PC-9 (cell line): ENCODE results near the gene PSEN1. TPM values are rescaled to one million over a fixed set of nuclear protein-coding genes. Genes with fewer than 3 reads are reported as not detected.

ENCODE experiments used
- BruUV-seq: library from RNA; stranded (reverse); fragments of 400-500 nt; replicated peaks from 2 replicates; lab custom pipeline; 2021; lab: Mats Ljungman, UMichigan
- CTCF ChIA-PET: fragments of 300-600 bp; sonication (Branson Sonifier 250); formaldehyde crosslinking; loops from one replicate; lab custom pipeline; 2022; ENCODE audit warnings: antibody characterized with exemption; lab: Charles Lee
- POLR2A ChIA-PET: fragments of 300-600 bp; sonication (Branson Sonifier 250); formaldehyde crosslinking; loops from one replicate; lab custom pipeline; 2022; ENCODE audit warnings: antibody characterized with exemption; ENCODE audit not compliant: unreplicated experiment; lab: Charles Lee
- DNase-seq, 2 experiments: peaks; one replicate each; pipeline versions ENCODE4 v3.0.0 to v3.0.0-alpha.2; 2015 to 2022; ENCODE audit warnings: mixed read lengths in 1 of 2
- H2AFZ ChIP-seq: fragments of 200-600 bp; sonication (generic); 2 replicates; pipeline ENCODE4 v1.8.1; 2017; ENCODE audit warnings: antibody characterized with exemption
- H3F3A ChIP-seq: fragments of 200-600 bp; sonication (generic); 2 replicates; pipeline ENCODE4 v1.8.1; 2017; ENCODE audit warnings: antibody characterized with exemption, mild to moderate bottlenecking, low read depth; ENCODE audit not compliant: insufficient read depth
- H3K27ac ChIP-seq: fragments of 200-600 bp; sonication (generic); 2 replicates; pipeline ENCODE4 v1.6.1; 2016; ENCODE audit warnings: mixed run types
- H3K27me3 ChIP-seq: fragments of 200-600 bp; sonication (generic); 2 replicates; pipeline ENCODE4 v1.6.1; 2016; ENCODE audit warnings: low read depth, mixed run types; ENCODE audit not compliant: insufficient read depth
- H3K36me3 ChIP-seq: fragments of 200-600 bp; sonication (generic); 2 replicates; pipeline ENCODE4 v1.6.1; 2016; ENCODE audit warnings: low read depth, mixed run types
- H3K4me1 ChIP-seq: fragments of 200-600 bp; sonication (generic); replicated peaks from 2 replicates; pipeline ENCODE4 v1.6.1; 2016; ENCODE audit warnings: mixed run types; ENCODE audit not compliant: insufficient read depth
- H3K4me2 ChIP-seq: fragments of 200-600 bp; sonication (generic); 2 replicates; pipeline ENCODE4 v1.6.1; 2017; ENCODE audit warnings: mixed run types
- H3K4me3 ChIP-seq: fragments of 200-600 bp; sonication (generic); 2 replicates; pipeline ENCODE4 v1.6.1; 2016; ENCODE audit warnings: mixed run types
- H3K79me2 ChIP-seq: fragments of 200-600 bp; sonication (generic); 2 replicates; pipeline ENCODE4 v1.6.1; 2017; ENCODE audit warnings: low read depth, mixed run types
- H3K9me2 ChIP-seq: fragments of 200-600 bp; sonication (generic); 2 replicates; pipeline ENCODE4 v1.8.1; 2017; ENCODE audit warnings: mild to moderate bottlenecking; ENCODE audit not compliant: insufficient read depth
- H3K9me3 ChIP-seq: fragments of 200-600 bp; sonication (generic); 2 replicates; pipeline ENCODE4 v1.8.1; 2016; ENCODE audit warnings: low read depth; ENCODE audit not compliant: insufficient read depth
- H4K20me1 ChIP-seq: fragments of 200-600 bp; sonication (generic); 2 replicates; pipeline ENCODE4 v1.8.1; 2017; ENCODE audit not compliant: insufficient read depth
- EZH2 ChIP-seq: fragments of 200-600 bp; sonication (generic); IDR thresholded peaks from 2 replicates; pipeline ENCODE4 v1.8.0; 2017; ENCODE audit warnings: antibody characterized with exemption, low read depth
- intact Hi-C: fragments of 100-400 bp; cut with micrococcal nuclease; formaldehyde crosslinking; loops from one replicate; pipeline ENCODE4 v1.10.0; 2022; ENCODE audit not compliant: unreplicated experiment
- total RNA-seq: library from RNA; stranded (reverse); gene quantifications from 2 replicates; pipeline ENCODE4 v1.2.3, GENCODE V29; 2021
- TF ChIP-seq, protein P1 (sequence below): fragments of 200-600 bp; sonication (generic); conservative IDR thresholded peaks from 2 replicates; pipeline ENCODE4 v1.6.1; 2017; ENCODE audit warnings: mixed run types, antibody characterized with exemption, mild to moderate bottlenecking, moderate library complexity

Gene PSEN1
- total RNA-seq, 1 experiment from 2014 or later, result 44.0 TPM

DNA sequence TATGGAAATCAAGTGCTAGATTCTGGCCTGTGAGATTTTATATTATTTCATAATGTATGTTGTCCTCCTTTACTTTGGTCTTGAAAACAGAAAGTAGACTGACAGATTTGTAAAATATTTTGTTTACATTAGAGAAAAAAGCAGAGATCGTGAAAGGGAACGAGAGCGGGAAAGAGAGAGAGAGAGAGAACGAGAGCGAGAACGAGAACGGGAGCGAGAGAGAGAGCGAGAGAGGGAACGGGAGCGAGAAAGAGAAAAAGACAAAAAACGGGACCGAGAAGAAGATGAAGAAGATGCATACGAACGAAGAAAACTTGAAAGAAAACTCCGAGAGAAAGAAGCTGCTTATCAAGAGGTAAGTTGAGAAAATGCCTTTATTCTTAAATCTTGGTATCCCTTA is 30.6 kb upstream of the PSEN1 start:
- H3K27ac ChIP-seq, result no peak overlapping the region
- peaks cover 39% of the 10 kb centered on the region for H3K36me3 ChIP-seq
- H3K4me2 ChIP-seq, result no peak overlapping the region
- H3K4me1 ChIP-seq, result no peaks in the 10 kb centered on the region
- no peaks in the 10 kb centered on the region for H3K9me3 ChIP-seq
- no peak overlapping the region for H2AFZ ChIP-seq
- no peaks in the 10 kb centered on the region for H3K27me3 ChIP-seq
- no peaks in the 10 kb centered on the region for H3K9me2 ChIP-seq
- intact Hi-C loops, result no loop called here
- TF ChIP-seq, protein P1, sequence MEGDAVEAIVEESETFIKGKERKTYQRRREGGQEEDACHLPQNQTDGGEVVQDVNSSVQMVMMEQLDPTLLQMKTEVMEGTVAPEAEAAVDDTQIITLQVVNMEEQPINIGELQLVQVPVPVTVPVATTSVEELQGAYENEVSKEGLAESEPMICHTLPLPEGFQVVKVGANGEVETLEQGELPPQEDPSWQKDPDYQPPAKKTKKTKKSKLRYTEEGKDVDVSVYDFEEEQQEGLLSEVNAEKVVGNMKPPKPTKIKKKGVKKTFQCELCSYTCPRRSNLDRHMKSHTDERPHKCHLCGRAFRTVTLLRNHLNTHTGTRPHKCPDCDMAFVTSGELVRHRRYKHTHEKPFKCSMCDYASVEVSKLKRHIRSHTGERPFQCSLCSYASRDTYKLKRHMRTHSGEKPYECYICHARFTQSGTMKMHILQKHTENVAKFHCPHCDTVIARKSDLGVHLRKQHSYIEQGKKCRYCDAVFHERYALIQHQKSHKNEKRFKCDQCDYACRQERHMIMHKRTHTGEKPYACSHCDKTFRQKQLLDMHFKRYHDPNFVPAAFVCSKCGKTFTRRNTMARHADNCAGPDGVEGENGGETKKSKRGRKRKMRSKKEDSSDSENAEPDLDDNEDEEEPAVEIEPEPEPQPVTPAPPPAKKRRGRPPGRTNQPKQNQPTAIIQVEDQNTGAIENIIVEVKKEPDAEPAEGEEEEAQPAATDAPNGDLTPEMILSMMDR, result no peak
- TF ChIP-seq EZH2, result no peak
- CTCF ChIA-PET, result no interaction called here
- no peak overlapping the region for H3K4me3 ChIP-seq
- H3F3A ChIP-seq, result peaks cover 35% of the 10 kb centered on the region
- BruUV-seq, result no TSS peak
- POLR2A ChIA-PET, result no interaction called here
- H3K79me2 ChIP-seq, result no peaks in the 10 kb centered on the region
- no peak for DNase-seq
- peaks cover 6% of the 10 kb centered on the region for H4K20me1 ChIP-seq

- no peak overlapping the region for H3K4me3 ChIP-seq
- H3K79me2 ChIP-seq, result no peaks in the 10 kb centered on the region
- H3K27ac ChIP-seq, result 0 out of 2 replicates have a peak overlapping the region, but pooled peaks have one; percentile 12
- CTCF ChIA-PET, result no interaction called here
- intact Hi-C loops, result no loop called here
- no peak overlapping the region for H2AFZ ChIP-seq
- H3K36me3 ChIP-seq, result peaks cover 48% of the 10 kb centered on the region
- no peaks in the 10 kb centered on the region for H3K27me3 ChIP-seq
- no peak overlapping the region for H3K4me2 ChIP-seq
- no peak for DNase-seq
- peaks cover 36% of the 10 kb centered on the region for H3F3A ChIP-seq
- no peaks in the 10 kb centered on the region for H3K4me1 ChIP-seq
- no peak for TF ChIP-seq EZH2
- TF ChIP-seq, protein P1, result no peak
- H3K9me2 ChIP-seq, result no peaks in the 10 kb centered on the region
- POLR2A ChIA-PET, result interaction anchor here (0.5 kb wide), 1 partner anchor 58 kb away, joined by 4 read pairs; the partner anchor contains the start of gene RBM25
- H4K20me1 ChIP-seq, result peaks cover 10% of the 10 kb centered on the region; the same call in 1 of the 2 replicates
- H3K9me3 ChIP-seq, result no peaks in the 10 kb centered on the region
- no TSS peak for BruUV-seq
Measured at GRCh38 chr14:73116079-73116665, 20.1 kb upstream of the PSEN1 start.

GRCh38 chr14:73124180-73124894 is 12.0 kb upstream of the PSEN1 start:
- TF ChIP-seq, protein P1, result no peak
- no peak for TF ChIP-seq EZH2
- Histone ChIP-seq H3K27me3 (no peaks in the 10 kb centered on the region), H3K4me1 (no peaks in the 10 kb centered on the region), H3K9me3 (no peaks in the 10 kb centered on the region), H4K20me1 (peaks cover 8% of the 10 kb centered on the region; the same call in 1 of the 2 replicates), H3K27ac (no peak overlapping the region), H3K9me2 (no peaks in the 10 kb centered on the region), H3K36me3 (peaks cover 35% of the 10 kb centered on the region), H3K4me2 (no peak overlapping the region), H3K4me3 (no peak overlapping the region), H3K79me2 (no peaks in the 10 kb centered on the region), H3F3A (peaks cover 39% of the 10 kb centered on the region), H2AFZ (no peak overlapping the region)
- CTCF ChIA-PET, result interaction anchor here (0.6 kb wide), 1 partner anchor 595 kb away, joined by 4 read pairs; no protein-coding TSS in a partner anchor
- no TSS peak for BruUV-seq
- POLR2A ChIA-PET, result no interaction called here
- no peak for DNase-seq
- intact Hi-C loops, result no loop called here
